SK-N-SH (cell line): ENCODE data around the gene DGCR2. TPM values are rescaled to one million over a fixed set of nuclear protein-coding genes. Genes with fewer than 3 reads are reported as not detected.

Source experiments
- CTCF ChIA-PET: fragments of 300-600, 350-600 bp; formaldehyde crosslinking; extraction: SDS; loops from one replicate; lab custom pipeline; 2021; lab: Yijun Ruan, JAX
- POLR2A ChIA-PET: fragments of 350-600 bp; sonication (Branson Sonifier 250); formaldehyde crosslinking; extraction: SDS; loops from one replicate; lab custom pipeline; 2020; ENCODE audit warnings: antibody characterized with exemption, inconsistent platforms; lab: Yijun Ruan, JAX
- DNase-seq: peaks from one replicate; pipeline ENCODE4 v3.0.0; 2012
- H2AFZ ChIP-seq: fragments of 200-600 bp; sonication (generic); 2 replicates; pipeline ENCODE4 v1.8.1; 2016; ENCODE audit warnings: antibody characterized with exemption, mild to moderate bottlenecking, low read depth
- H3F3A ChIP-seq: fragments of 200-600 bp; sonication (generic); replicated peaks from 2 replicates; pipeline ENCODE3; 2016; ENCODE audit warnings: antibody characterized with exemption, mild to moderate bottlenecking; ENCODE audit not compliant: insufficient read depth
- H3K27ac ChIP-seq, 2 experiments: fragments of 200-500 bp in 1 of 2; fragments of 200-600 bp in 1 of 2; sonication (Bioruptor generic) in 1 of 2; sonication (generic), shearing (Covaris generic) in 1 of 2; 2 replicates each; pipeline versions ENCODE4 v1.5.1 to v1.6.1; 2014 to 2016; ENCODE audit warnings: low read depth in 2 of 2, inconsistent platforms in 1 of 2, low read length in 1 of 2, mild to moderate bottlenecking in 1 of 2, mixed read lengths in 1 of 2
- H3K27me3 ChIP-seq: fragments of 200-600 bp; sonication (generic), shearing (Covaris generic); 2 replicates; pipeline ENCODE4 v1.6.1; 2016; ENCODE audit warnings: mixed run types; ENCODE audit not compliant: insufficient read depth
- H3K36me3 ChIP-seq, 2 experiments: fragments of 200-500 bp in 1 of 2; fragments of 200-600 bp in 1 of 2; sonication (Bioruptor generic) in 1 of 2; sonication (generic) in 1 of 2; replicated peaks in 1 of 2; 2 replicates each; pipeline versions ENCODE3 to v1.5.1; 2014 to 2016; ENCODE audit warnings: low read length in 1 of 2, mild to moderate bottlenecking in 1 of 2; ENCODE audit not compliant: insufficient read depth in 2 of 2, control insufficient read depth in 1 of 2
- H3K4me1 ChIP-seq, 2 experiments: fragments of 200-500 bp in 1 of 2; fragments of 200-600 bp in 1 of 2; sonication (Bioruptor generic) in 1 of 2; sonication (generic), shearing (Covaris generic) in 1 of 2; 2 replicates each; pipeline versions ENCODE4 v1.5.1 to v1.6.1; 2014 to 2016; ENCODE audit warnings: low read depth in 1 of 2, low read length in 1 of 2, mixed run types in 1 of 2; ENCODE audit not compliant: insufficient read depth in 2 of 2, control insufficient read depth in 1 of 2
- H3K4me2 ChIP-seq: fragments of 200-600 bp; sonication (generic), shearing (Covaris generic); 2 replicates; pipeline ENCODE4 v1.6.1; 2017; ENCODE audit warnings: mixed run types
- H3K4me3 ChIP-seq, 2 experiments: fragments of 200-500 bp in 1 of 2; fragments of 200-600 bp in 1 of 2; sonication (Bioruptor generic) in 1 of 2; sonication (generic), shearing (Covaris generic) in 1 of 2; 2 replicates each; pipeline versions ENCODE4 v1.5.1 to v1.8.1; 2014 to 2016; ENCODE audit warnings: low read depth in 2 of 2, inconsistent platforms in 1 of 2, low read length in 1 of 2, mild to moderate bottlenecking in 1 of 2, mixed read lengths in 1 of 2, moderate library complexity in 1 of 2
- H3K79me2 ChIP-seq: fragments of 200-600 bp; sonication (generic); 2 replicates; pipeline ENCODE4 v1.8.1; 2017; ENCODE audit warnings: mild to moderate bottlenecking; ENCODE audit not compliant: insufficient read depth
- H3K9ac ChIP-seq: fragments of 200-600 bp; sonication (generic); 2 replicates; pipeline ENCODE4 v1.6.1; 2017; ENCODE audit warnings: mixed run types
- H3K9me2 ChIP-seq: fragments of 200-600 bp; sonication (generic); 2 replicates; pipeline ENCODE4 v1.6.1; 2017; ENCODE audit warnings: mixed run types
- H3K9me3 ChIP-seq: fragments of 200-600 bp; sonication (generic); 2 replicates; pipeline ENCODE4 v1.6.1; 2017; ENCODE audit warnings: mixed run types, mild to moderate bottlenecking, moderate library complexity
- H4K20me1 ChIP-seq: fragments of 200-600 bp; sonication (generic); 2 replicates; pipeline ENCODE4 v1.6.1; 2017; ENCODE audit warnings: mild to moderate bottlenecking, mixed run types; ENCODE audit not compliant: insufficient read depth
- CHD2 ChIP-seq: fragments of 150-350 bp; IDR thresholded peaks from 2 replicates; pipeline ENCODE4 v1.6.1; 2018; ENCODE audit warnings: low read length; ENCODE audit not compliant: partially characterized antibody
- EP300 ChIP-seq, 2 experiments: IDR thresholded peaks; 2 replicates each; pipeline versions ENCODE4 v1.4.0 to v1.6.1; 2012; ENCODE audit warnings: borderline replicate concordance in 1 of 2, low read depth in 1 of 2, low read length in 1 of 2
- FOXJ3 ChIP-seq: sonication (generic); formaldehyde crosslinking; IDR thresholded peaks from 2 replicates; pipeline ENCODE4 v1.5.1; 2020; ENCODE audit warnings: mild to moderate bottlenecking, missing genetic modification reagents
- FOXM1 ChIP-seq: IDR thresholded peaks from 2 replicates; pipeline ENCODE4 v1.4.0; 2012; ENCODE audit warnings: low read depth, mild to moderate bottlenecking
- JUND ChIP-seq: IDR thresholded peaks from 2 replicates; pipeline ENCODE4 v1.4.0; 2012
- NFIC ChIP-seq: IDR thresholded peaks from 2 replicates; pipeline ENCODE4 v1.4.0; 2012; ENCODE audit warnings: borderline replicate concordance
- POLR2AphosphoS5 ChIP-seq: IDR thresholded peaks from 2 replicates; pipeline ENCODE4 v1.6.1; 2012; ENCODE audit warnings: low read depth, low read length
- RAD21 ChIP-seq: IDR thresholded peaks from 2 replicates; pipeline ENCODE4 v1.6.1; 2012; ENCODE audit warnings: mild to moderate bottlenecking, low read length
- RCOR1 ChIP-seq: fragments of 150-350 bp; IDR thresholded peaks from 2 replicates; pipeline ENCODE4 v1.6.1; 2017; ENCODE audit warnings: antibody characterized with exemption, low read length
- RFX5 ChIP-seq: IDR thresholded peaks from 2 replicates; pipeline ENCODE4 v1.6.1; 2012; ENCODE audit warnings: mild to moderate bottlenecking, improper control_type of control experiment, low read length
- SMC3 ChIP-seq: IDR thresholded peaks from 2 replicates; pipeline ENCODE4 v1.6.1; 2012; ENCODE audit warnings: low read depth, low read length, improper control_type of control experiment
- TCF12 ChIP-seq: IDR thresholded peaks from 2 replicates; pipeline ENCODE4 v1.4.0; 2012
- TEAD4 ChIP-seq: IDR thresholded peaks from 2 replicates; pipeline ENCODE4 v1.4.0; 2012; ENCODE audit warnings: mild to moderate bottlenecking, borderline replicate concordance; ENCODE audit not compliant: insufficient read depth
- WGBS: methylation state at CpG from one replicate; pipeline ENCODE4 v1.1.6; 2017; ENCODE audit warnings: low lambda C conversion rate; 5-methylcytosine and 5-hydroxymethylcytosine counted together
- polyA plus RNA-seq, 3 experiments: library from polyadenylated mRNA; depleted of rRNA; stranded (reverse); fragments of >200 nt; gene quantifications; 2 replicates each; pipeline ENCODE4 v1.2.3, GENCODE V29; 2012
- TF ChIP-seq, protein P1 (sequence below): fragments of 150-350 bp; IDR thresholded peaks from 2 replicates; pipeline ENCODE4 v1.6.1; 2016; ENCODE audit warnings: mild to moderate bottlenecking, low read depth, low read length
- TF ChIP-seq, protein P2 (sequence below): IDR thresholded peaks from 2 replicates; pipeline ENCODE4 v1.4.0; 2012; ENCODE audit warnings: low read depth
- TF ChIP-seq, protein P3 (sequence below): IDR thresholded peaks from 2 replicates; pipeline ENCODE4 v1.4.0; 2012; ENCODE audit warnings: low read depth, borderline replicate concordance
- TF ChIP-seq, protein P4 (sequence below): IDR thresholded peaks from 2 replicates; pipeline ENCODE4 v1.4.0; 2012; ENCODE audit warnings: low read depth, borderline replicate concordance

DGCR2 gene
- polyA plus RNA-seq, 1 of the 3 experiments (the other 2 are of a cell fraction): 30.4 TPM

DNA sequence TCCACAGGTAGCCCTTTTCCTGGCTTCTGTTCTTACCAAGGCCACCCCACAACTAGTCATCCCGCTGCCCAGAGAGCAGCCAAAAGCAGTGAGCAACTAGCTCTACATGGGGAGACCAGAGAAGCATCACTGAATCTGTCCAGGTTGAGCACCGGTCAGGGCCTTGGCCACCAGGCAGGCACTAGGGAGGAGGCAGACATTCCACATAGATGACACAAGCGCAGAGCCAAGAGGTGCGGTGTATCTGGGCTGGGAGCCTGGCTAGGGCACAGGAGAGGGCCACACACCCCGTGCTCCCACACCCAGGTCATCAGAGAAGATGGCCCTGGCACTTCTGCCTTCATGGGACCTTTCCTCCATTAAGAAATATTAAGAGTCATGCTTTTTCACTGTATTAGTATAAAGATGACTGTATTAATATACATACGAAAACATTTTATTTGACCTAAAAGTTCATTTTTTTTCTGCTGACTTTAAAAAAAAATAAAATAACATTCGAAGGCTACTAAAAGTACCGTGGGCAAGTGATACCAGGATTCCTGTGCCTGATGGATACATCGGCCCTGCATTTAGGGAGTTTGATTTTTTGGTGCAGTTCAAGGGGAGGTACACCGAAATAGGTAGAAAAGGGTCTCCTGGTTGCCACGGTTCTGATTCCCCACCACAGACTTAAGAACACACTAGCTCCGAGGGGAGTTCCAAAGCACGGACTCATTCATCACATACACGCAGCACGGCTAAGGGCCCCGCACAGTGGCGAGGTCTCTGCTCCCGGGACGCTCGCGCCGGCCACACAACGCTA is 1.2 kb downstream of the DGCR2 start (continued):
- TF ChIP-seq NFIC (no peak), JUND (no peak), FOXJ3 (CRISPR knock-in tag) (no peak)

- H4K20me1 ChIP-seq: peaks cover 67% of the 10 kb centered on the region
- no peak overlapping the region for H3K27ac ChIP-seq
- peaks cover 72% of the 10 kb centered on the region for H3K79me2 ChIP-seq
- H3K9me3 ChIP-seq: no peaks in the 10 kb centered on the region
- H3K4me3 ChIP-seq: no peak overlapping the region
- TF ChIP-seq, protein P1, sequence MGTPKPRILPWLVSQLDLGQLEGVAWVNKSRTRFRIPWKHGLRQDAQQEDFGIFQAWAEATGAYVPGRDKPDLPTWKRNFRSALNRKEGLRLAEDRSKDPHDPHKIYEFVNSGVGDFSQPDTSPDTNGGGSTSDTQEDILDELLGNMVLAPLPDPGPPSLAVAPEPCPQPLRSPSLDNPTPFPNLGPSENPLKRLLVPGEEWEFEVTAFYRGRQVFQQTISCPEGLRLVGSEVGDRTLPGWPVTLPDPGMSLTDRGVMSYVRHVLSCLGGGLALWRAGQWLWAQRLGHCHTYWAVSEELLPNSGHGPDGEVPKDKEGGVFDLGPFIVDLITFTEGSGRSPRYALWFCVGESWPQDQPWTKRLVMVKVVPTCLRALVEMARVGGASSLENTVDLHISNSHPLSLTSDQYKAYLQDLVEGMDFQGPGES: no peak
- no peak for TF ChIP-seq RFX5
- TF ChIP-seq SMC3: no peak
- no peak for TF ChIP-seq RAD21
- H2AFZ ChIP-seq: no peak overlapping the region
- H3F3A ChIP-seq: no peaks in the 10 kb centered on the region
- WGBS: 94% methylated on average over 7 of the region's 8 CpGs
- H3K4me2 ChIP-seq: peak overlapping the region; percentile 97; the same call in 1 of the 2 replicates
- no peak overlapping the region for H3K9ac ChIP-seq
- H3K27me3 ChIP-seq: no peaks in the 10 kb centered on the region
- ChIA-PET POLR2A (no interaction called here), CTCF (interaction anchor here (0.5 to 1.0 kb wide), 2 partner anchors 57 to 420 kb away, joined by 3 to 4 read pairs; no protein-coding TSS in a partner anchor)
- H3K9me2 ChIP-seq: no peaks in the 10 kb centered on the region
- peaks cover 0 to 2% of the 10 kb centered on the region in 2 experiments for H3K36me3 ChIP-seq
- no peak for DNase-seq
- H3K4me1 ChIP-seq: peaks cover 0 to 39% of the 10 kb centered on the region in 2 experiments; a peak in 2 of 4 replicates
Observed at GRCh38 chr22:19119949-19120348, 2.3 kb downstream of the DGCR2 start.

- Histone ChIP-seq H3K79me2 (peaks cover 85% of the 10 kb centered on the region), H3K27me3 (no peaks in the 10 kb centered on the region), H3K9ac (no peak overlapping the region), H3K9me3 (no peaks in the 10 kb centered on the region), H3F3A (no peaks in the 10 kb centered on the region), H3K27ac (no peak overlapping the region), H3K4me1 (peaks cover 0 to 41% of the 10 kb centered on the region in 2 experiments; a peak in 2 of 4 replicates), H3K36me3 (peaks cover 0 to 2% of the 10 kb centered on the region in 2 experiments), H3K4me3 (no peak overlapping the region), H3K9me2 (no peaks in the 10 kb centered on the region), H2AFZ (no peak overlapping the region), H4K20me1 (peaks cover 80% of the 10 kb centered on the region), H3K4me2 (no peak overlapping the region)
- CTCF ChIA-PET: interaction anchor here (1.0 to 2.9 kb wide), 3 partner anchors 12 to 165 kb away, joined by 3 to 14 read pairs (median 3); no protein-coding TSS in a partner anchor
- WGBS: 98% methylated on average over 4 of the region's 4 CpGs
- DNase-seq: no peak
- POLR2A ChIA-PET: no interaction called here
- TF ChIP-seq TCF12 (no peak), EP300 (IDR thresholded peaks at IDR 0.05; ENCODE audit: borderline replicate concordance in 1 of 2, low read depth in 1 of 2, low read length in 1 of 2) (no peak), FOXM1 (no peak), NFIC (no peak), CHD2 (no peak), RCOR1 (no peak), TEAD4 (no peak), SMC3 (no peak), POLR2AphosphoS5 (no peak), RAD21 (no peak)
- TF ChIP-seq, protein P2, sequence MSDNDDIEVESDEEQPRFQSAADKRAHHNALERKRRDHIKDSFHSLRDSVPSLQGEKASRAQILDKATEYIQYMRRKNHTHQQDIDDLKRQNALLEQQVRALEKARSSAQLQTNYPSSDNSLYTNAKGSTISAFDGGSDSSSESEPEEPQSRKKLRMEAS: no peak
- TF ChIP-seq, protein P3, sequence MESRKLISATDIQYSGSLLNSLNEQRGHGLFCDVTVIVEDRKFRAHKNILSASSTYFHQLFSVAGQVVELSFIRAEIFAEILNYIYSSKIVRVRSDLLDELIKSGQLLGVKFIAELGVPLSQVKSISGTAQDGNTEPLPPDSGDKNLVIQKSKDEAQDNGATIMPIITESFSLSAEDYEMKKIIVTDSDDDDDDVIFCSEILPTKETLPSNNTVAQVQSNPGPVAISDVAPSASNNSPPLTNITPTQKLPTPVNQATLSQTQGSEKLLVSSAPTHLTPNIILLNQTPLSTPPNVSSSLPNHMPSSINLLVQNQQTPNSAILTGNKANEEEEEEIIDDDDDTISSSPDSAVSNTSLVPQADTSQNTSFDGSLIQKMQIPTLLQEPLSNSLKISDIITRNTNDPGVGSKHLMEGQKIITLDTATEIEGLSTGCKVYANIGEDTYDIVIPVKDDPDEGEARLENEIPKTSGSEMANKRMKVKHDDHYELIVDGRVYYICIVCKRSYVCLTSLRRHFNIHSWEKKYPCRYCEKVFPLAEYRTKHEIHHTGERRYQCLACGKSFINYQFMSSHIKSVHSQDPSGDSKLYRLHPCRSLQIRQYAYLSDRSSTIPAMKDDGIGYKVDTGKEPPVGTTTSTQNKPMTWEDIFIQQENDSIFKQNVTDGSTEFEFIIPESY: no peak
- TF ChIP-seq, protein P1: no peak
- TF ChIP-seq, protein P4, sequence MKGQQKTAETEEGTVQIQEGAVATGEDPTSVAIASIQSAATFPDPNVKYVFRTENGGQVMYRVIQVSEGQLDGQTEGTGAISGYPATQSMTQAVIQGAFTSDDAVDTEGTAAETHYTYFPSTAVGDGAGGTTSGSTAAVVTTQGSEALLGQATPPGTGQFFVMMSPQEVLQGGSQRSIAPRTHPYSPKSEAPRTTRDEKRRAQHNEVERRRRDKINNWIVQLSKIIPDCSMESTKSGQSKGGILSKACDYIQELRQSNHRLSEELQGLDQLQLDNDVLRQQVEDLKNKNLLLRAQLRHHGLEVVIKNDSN: no peak
Observed at GRCh38 chr22:19118329-19118880, 3.8 kb downstream of the DGCR2 start.
